H1 (cell line): ENCODE results near the gene ZNF155. TPM values are rescaled to one million over a fixed set of nuclear protein-coding genes. Genes with fewer than 3 reads are reported as not detected.

ENCODE experiments used
- CTCF ChIA-PET: fragments of 300-600 bp; sonication (Branson Sonifier 250); formaldehyde crosslinking; loops from one replicate; lab custom pipeline; 2021; ENCODE audit not compliant: partially characterized antibody; lab: Charles Lee
- POLR2A ChIA-PET: fragments of 300-600 bp; sonication (Branson Sonifier 250); formaldehyde crosslinking; loops from one replicate; lab custom pipeline; 2021; ENCODE audit warnings: inconsistent platforms; ENCODE audit not compliant: partially characterized antibody; lab: Charles Lee
- DNase-seq, 2 experiments: peaks; one replicate each; pipeline versions ENCODE4 v3.0.0 to v3.0.0-alpha.2; 2010 to 2022; ENCODE audit warnings: low spot score in 2 of 2, low read depth in 1 of 2, mixed read lengths in 1 of 2
- FAIRE-seq: peaks from 2 replicates; lab custom pipeline; 2011; peaks lifted over from hg19 to GRCh38; lab: Jason Lieb, UNC
- H2AFZ ChIP-seq: 2 replicates; pipeline ENCODE4 v1.8.1; 2012; ENCODE audit warnings: low read length, inconsistent platforms
- H2AK5ac ChIP-seq: 2 replicates; pipeline ENCODE4 v1.6.1; 2013; ENCODE audit warnings: low read depth, low read length
- H2BK120ac ChIP-seq: replicated peaks from 2 replicates; pipeline ENCODE3; 2013; ENCODE audit warnings: low read depth, low read length, inconsistent platforms
- H2BK12ac ChIP-seq: 2 replicates; pipeline ENCODE4 v1.6.1; 2013; ENCODE audit warnings: low read depth, low read length
- H2BK15ac ChIP-seq: 2 replicates; pipeline ENCODE4 v1.6.1; 2013; ENCODE audit warnings: low read length
- H2BK20ac ChIP-seq: 2 replicates; pipeline ENCODE4 v1.6.1; 2013; ENCODE audit warnings: low read length
- H2BK5ac ChIP-seq: 2 replicates; pipeline ENCODE4 v1.6.1; 2013; ENCODE audit warnings: low read depth, low read length
- H3K14ac ChIP-seq: 2 replicates; pipeline ENCODE4 v1.6.1; 2013; ENCODE audit warnings: inconsistent platforms; ENCODE audit not compliant: insufficient read length
- H3K18ac ChIP-seq: 2 replicates; pipeline ENCODE4 v1.6.1; 2013; ENCODE audit warnings: low read length; ENCODE audit errors: extremely low read depth
- H3K23ac ChIP-seq: 2 replicates; pipeline ENCODE4 v1.6.1; 2013; ENCODE audit warnings: inconsistent platforms; ENCODE audit not compliant: insufficient read length
- H3K23me2 ChIP-seq: 2 replicates; pipeline ENCODE4 v1.6.1; 2013; ENCODE audit warnings: low read depth, low read length
- H3K27ac ChIP-seq: 2 replicates; pipeline ENCODE4 v1.6.1; 2011; ENCODE audit warnings: low read depth, low read length, inconsistent platforms
- H3K27me3 ChIP-seq, 4 experiments: replicated peaks in 1 of 4; 1 replicate in 1 of 4; 2 replicates in 3 of 4; pipeline versions ENCODE4 v1.6.1 to v1.8.1; 2011 to 2013; ENCODE audit warnings: low read length in 3 of 4, mild to moderate bottlenecking in 3 of 4, inconsistent platforms in 2 of 4, mixed read lengths in 2 of 4, moderate library complexity in 1 of 4; ENCODE audit not compliant: control insufficient read depth in 3 of 4, insufficient read depth in 3 of 4; ENCODE audit errors: extremely low read depth in 1 of 4
- H3K36me3 ChIP-seq, 4 experiments: 2 replicates each; pipeline versions ENCODE4 v1.6.1 to v1.8.1; 2011 to 2013; ENCODE audit warnings: mild to moderate bottlenecking in 4 of 4, low read length in 3 of 4, moderate library complexity in 2 of 4, control low read depth in 1 of 4, inconsistent platforms in 1 of 4; ENCODE audit not compliant: insufficient read depth in 4 of 4, control insufficient read depth in 2 of 4
- H3K4ac ChIP-seq: replicated peaks from 2 replicates; pipeline ENCODE3; 2013; ENCODE audit warnings: low read length, low read depth, mixed read lengths, inconsistent platforms; ENCODE audit not compliant: insufficient read length
- H3K4me1 ChIP-seq, 4 experiments: replicated peaks in 1 of 4; 1 replicate in 1 of 4; 2 replicates in 3 of 4; pipeline versions ENCODE4 v1.6.1 to v1.8.1; 2011 to 2013; ENCODE audit warnings: low read length in 3 of 4, inconsistent platforms in 2 of 4, mixed read lengths in 1 of 4; ENCODE audit not compliant: insufficient read depth in 4 of 4, control insufficient read depth in 3 of 4
- H3K4me2 ChIP-seq, 2 experiments: 2 replicates each; pipeline versions ENCODE4 v1.6.1 to v1.8.1; 2011 to 2013; ENCODE audit warnings: low read depth in 2 of 2, low read length in 2 of 2, control low read depth in 1 of 2, inconsistent platforms in 1 of 2, mild to moderate bottlenecking in 1 of 2; ENCODE audit not compliant: insufficient read depth in 1 of 2
- H3K4me3 ChIP-seq, 4 experiments: fragments of 200-600, 300-600 bp in 1 of 4; sonication (generic), shearing (Covaris generic), sonication (Bioruptor Twin) in 1 of 4; 2 replicates each; pipeline versions ENCODE4 v1.5.1 to v1.8.1; 2011 to 2016; ENCODE audit warnings: low read length in 4 of 4, low read depth in 3 of 4, control low read depth in 2 of 4, inconsistent platforms in 2 of 4, mild to moderate bottlenecking in 2 of 4, mixed read lengths in 1 of 4, moderate library complexity in 1 of 4; ENCODE audit not compliant: insufficient read depth in 2 of 4; ENCODE audit errors: extremely low read depth in 1 of 4
- H3K56ac ChIP-seq: replicated peaks from 2 replicates; pipeline ENCODE3; 2013; ENCODE audit warnings: low read depth, mild to moderate bottlenecking, mixed read lengths, low read length, inconsistent platforms; ENCODE audit not compliant: insufficient read length
- H3K79me1 ChIP-seq: 2 replicates; pipeline ENCODE4 v1.6.1; 2013; ENCODE audit warnings: low read depth, low read length, control low read depth
- H3K79me2 ChIP-seq, 2 experiments: 2 replicates each; pipeline versions ENCODE4 v1.6.1 to v1.8.1; 2012 to 2013; ENCODE audit warnings: low read length in 2 of 2, mild to moderate bottlenecking in 2 of 2, inconsistent platforms in 1 of 2; ENCODE audit not compliant: insufficient read depth in 2 of 2, control insufficient read depth in 1 of 2
- H3K9ac ChIP-seq, 4 experiments: replicated peaks in 1 of 4; 1 replicate in 1 of 4; 2 replicates in 3 of 4; pipeline versions ENCODE4 v1.6.1 to v1.8.1; 2011 to 2013; ENCODE audit warnings: low read depth in 3 of 4, low read length in 3 of 4, control low read depth in 2 of 4, mild to moderate bottlenecking in 2 of 4, moderate library complexity in 2 of 4, inconsistent platforms in 1 of 4; ENCODE audit errors: extremely low read depth in 1 of 4
- H3K9me3 ChIP-seq, 2 experiments: 2 replicates each; pipeline versions ENCODE4 v1.6.1 to v1.8.1; 2012 to 2013; ENCODE audit warnings: mild to moderate bottlenecking in 2 of 2, moderate library complexity in 2 of 2, control low read depth in 1 of 2, inconsistent platforms in 1 of 2, low read depth in 1 of 2, low read length in 1 of 2, mixed read lengths in 1 of 2; ENCODE audit not compliant: insufficient read depth in 2 of 2
- H4K20me1 ChIP-seq, 2 experiments: replicated peaks in 1 of 2; 2 replicates each; pipeline versions ENCODE3 to v1.8.1; 2011 to 2013; ENCODE audit warnings: inconsistent platforms in 2 of 2, low read length in 2 of 2, mild to moderate bottlenecking in 1 of 2; ENCODE audit not compliant: insufficient read depth in 2 of 2, control insufficient read depth in 1 of 2
- H4K5ac ChIP-seq: 2 replicates; pipeline ENCODE4 v1.6.1; 2013; ENCODE audit warnings: low read length, low read depth, mixed read lengths, inconsistent platforms; ENCODE audit not compliant: insufficient read length
- H4K8ac ChIP-seq: 2 replicates; pipeline ENCODE4 v1.8.0; 2013; ENCODE audit warnings: mild to moderate bottlenecking, moderate library complexity, low read length, inconsistent platforms; ENCODE audit not compliant: insufficient read depth; ENCODE audit errors: extremely low read depth
- H4K91ac ChIP-seq: replicated peaks from 2 replicates; pipeline ENCODE3; 2013; ENCODE audit warnings: low read length, mixed read lengths, inconsistent platforms; ENCODE audit not compliant: insufficient read length
- BACH1 ChIP-seq: IDR thresholded peaks from 2 replicates; pipeline ENCODE4 v1.6.1; 2012; ENCODE audit warnings: low read length, improper control_type of control experiment
- BRCA1 ChIP-seq: IDR thresholded peaks from 2 replicates; pipeline ENCODE4 v1.6.1; 2012; ENCODE audit warnings: low read depth, low read length, improper control_type of control experiment
- CHD2 ChIP-seq: IDR thresholded peaks from 2 replicates; pipeline ENCODE4 v1.6.1; 2012; ENCODE audit warnings: low read length, improper control_type of control experiment
- CREB1 ChIP-seq: IDR thresholded peaks from 2 replicates; pipeline ENCODE4 v1.6.1; 2012; ENCODE audit warnings: inconsistent platforms
- KDM4A ChIP-seq: IDR thresholded peaks from one replicate; pipeline ENCODE4 v1.7.1; 2012; ENCODE audit warnings: low read depth, mild to moderate bottlenecking, moderate library complexity, low read length, inconsistent platforms; ENCODE audit not compliant: severe bottlenecking
- POLR2A ChIP-seq, 2 experiments: IDR thresholded peaks; 1 replicate in 1 of 2; 2 replicates in 1 of 2; pipeline ENCODE4 v1.6.1; 2011; ENCODE audit warnings: low read depth in 2 of 2, low read length in 2 of 2, mild to moderate bottlenecking in 2 of 2; ENCODE audit errors: control extremely low read depth in 1 of 2
- SIX5 ChIP-seq: IDR thresholded peaks from 2 replicates; pipeline ENCODE4 v1.6.1; 2011; ENCODE audit warnings: mild to moderate bottlenecking, low read depth, low read length
- TAF1 ChIP-seq: IDR thresholded peaks from 2 replicates; pipeline ENCODE4 v1.6.1; 2011; ENCODE audit warnings: mild to moderate bottlenecking, low read depth, low read length
- TBP ChIP-seq: IDR thresholded peaks from 2 replicates; pipeline ENCODE4 v1.6.1; 2011; ENCODE audit warnings: low read depth, low read length, improper control_type of control experiment
- ZNF274 ChIP-seq: IDR thresholded peaks from 2 replicates; pipeline ENCODE4 v1.7.0; 2012; ENCODE audit warnings: low read length, borderline replicate concordance; ENCODE audit errors: extremely low read depth
- WGBS, 2 experiments: shearing (Covaris generic) in 1 of 2; methylation state at CpG; one replicate each; pipeline versions ENCODE4 v1.1.6 to v1.1.7; 2013 to 2015; ENCODE audit warnings: low lambda C conversion rate in 2 of 2, mixed read lengths in 2 of 2, inconsistent platforms in 1 of 2, low coverage in 1 of 2, missing lambda C conversion rate in 1 of 2; ENCODE audit not compliant: insufficient replicate concordance in 2 of 2, insufficient coverage in 1 of 2, insufficient read length in 1 of 2; ENCODE audit errors: extremely low coverage in 1 of 2, missing lambda C conversion rate in 1 of 2; 5-methylcytosine and 5-hydroxymethylcytosine counted together
- long read RNA-seq, 2 experiments: library from RNA in 1 of 2; library from capped mRNA in 1 of 2; stranded (forward); transcript quantifications; one replicate each; pipeline ENCODE4 v2.0.0, GENCODE V29; 2021; ENCODE audit warnings: inconsistent platforms in 1 of 2
- polyA minus RNA-seq, 3 experiments: library from RNA; depleted of rRNA, polyadenylated mRNA; stranded (reverse); fragments of >200 nt; gene quantifications; 1 replicate in 2 of 3; 2 replicates in 1 of 3; pipeline ENCODE4 v1.2.3, GENCODE V29; 2011
- polyA plus RNA-seq, 7 experiments: library from polyadenylated mRNA; depleted of rRNA in 3 of 7; stranded (reverse) in 5 of 7; unstranded in 2 of 7; fragments of >200 nt in 5 of 7; fragments of 200-250 nt in 2 of 7; gene quantifications; 1 replicate in 5 of 7; 2 replicates in 1 of 7; 4 replicates in 1 of 7; pipeline versions ENCODE4 v1.2.1 to v1.2.3, GENCODE V29; 2011 to 2013; ENCODE audit warnings: missing spikeins in 2 of 7, mixed read lengths in 2 of 7
- total RNA-seq: library from RNA; stranded (reverse); fragmentation: NEBNext Ultra II Directional; extraction: Animal tissue kit (Norgen Biotek cat#: 25700); gene quantifications from 2 replicates; pipeline ENCODE4 v1.2.1, GENCODE V29; 2021

The ZNF155 gene
- 8.6 and 9.0 TPM in 2 replicates for total RNA-seq
- 2.0 and 3.1 TPM in 2 replicates for polyA plus RNA-seq (2011; rRNA removed)
- 5.3 TPM for polyA plus RNA-seq (2011; cell fraction: cytosol; rRNA removed)
- 2.7 TPM for polyA plus RNA-seq (2011; cell fraction: nucleus; rRNA removed)
- 5.1 to 7.7 TPM (median 6.4 TPM) in 4 replicates for polyA plus RNA-seq (2012, experiment 1 of 2)
- 0.47 TPM for polyA plus RNA-seq (2012, experiment 2 of 2)
- polyA plus RNA-seq (2013, experiment 1 of 2) = 6.0 TPM
- polyA plus RNA-seq (2013, experiment 2 of 2) = 5.4 TPM
- polyA minus RNA-seq (2011; rRNA and poly(A)+ RNA removed) = 5.3 and 6.9 TPM in 2 replicates
- 3.8 TPM for polyA minus RNA-seq (2011; cell fraction: cytosol; rRNA and poly(A)+ RNA removed)
- polyA minus RNA-seq (2011; cell fraction: nucleus; rRNA and poly(A)+ RNA removed) = 10.1 TPM
- long read RNA-seq, experiment 1, partial matches to known transcripts = 0 of 9 reads
- long read RNA-seq, experiment 1, other reads (novel, unspliced or antisense) = 6 of 9 reads
- long read RNA-seq, experiment 2, partial matches to known transcripts = 0 of 3 reads
- long read RNA-seq, experiment 2, other reads (novel, unspliced or antisense) = 2 of 3 reads

DNA sequence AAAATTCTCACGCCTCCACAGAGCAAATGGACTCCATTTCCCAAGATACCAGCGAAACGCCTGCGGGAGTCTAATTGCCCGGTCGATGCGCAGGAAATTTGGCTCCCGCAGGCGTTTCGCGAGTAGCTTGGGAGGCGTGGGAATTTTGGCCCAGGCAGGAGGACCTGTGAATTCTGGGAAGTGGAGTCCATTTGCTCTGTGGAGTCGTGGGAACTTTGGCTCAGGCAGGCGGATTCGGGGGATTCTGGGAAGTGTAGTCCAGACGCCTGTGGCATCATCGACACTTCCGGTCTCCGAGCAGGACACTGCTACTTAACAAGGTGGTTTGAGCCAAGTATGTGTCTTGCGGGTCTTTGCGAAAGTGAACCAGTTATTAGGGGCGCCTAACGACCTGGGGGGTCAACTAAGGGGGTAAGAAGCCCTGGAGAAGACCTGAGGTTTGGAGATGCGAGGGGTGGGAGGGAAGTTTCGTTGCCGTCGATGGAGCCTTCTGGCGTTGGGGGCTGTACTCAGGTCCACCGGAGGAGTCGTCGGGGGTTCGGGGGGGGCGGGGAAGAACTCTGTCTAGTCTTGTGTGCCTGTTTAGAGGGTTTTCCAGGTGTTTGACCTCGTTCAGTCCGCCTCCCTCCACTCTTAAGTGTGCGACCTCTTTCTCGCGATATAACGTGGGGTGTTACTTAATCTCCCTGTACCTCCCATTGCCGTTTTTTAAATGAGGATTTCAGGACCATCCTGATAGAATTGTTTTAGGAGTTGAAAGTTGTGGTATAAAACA lies at the start of gene ZNF155:
Gene ZNF155 (plus strand): TSS at position 277 of the 775 bp plus-strand sequence. CDS start 4,356 bp downstream, outside the sequence.
- peak; percentile 78 to 94 for DNase-seq
- Histone ChIP-seq H2BK5ac (no peak within 1 kb of the TSS), H3K9ac (peak within 1 kb of the TSS in 3 of 4 experiments; percentile 36 to 81 (median 50); a peak in 5 of 7 replicates), H3K4me3 (peak within 1 kb of the TSS; percentile 60 to 87 (median 80)), H2BK120ac (no peak within 1 kb of the TSS), H2AK5ac (no peak within 1 kb of the TSS), H4K8ac (no peak within 1 kb of the TSS), H2BK20ac (no peak within 1 kb of the TSS), H3K79me1 (no peaks in the 10 kb centered on the region), H3K4ac (no peak within 1 kb of the TSS), H3K18ac (no peak within 1 kb of the TSS), H4K5ac (no peak within 1 kb of the TSS), H3K79me2 (peaks cover 0 to 4% of the 10 kb centered on the region in 2 experiments; a peak in 1 of 4 replicates), H3K4me2 (peak within 1 kb of the TSS; percentile 68 to 88), H2BK12ac (no peak within 1 kb of the TSS), H3K4me1 (no peaks in the 10 kb centered on the region), H3K23me2 (no peaks in the 10 kb centered on the region; the same call in 1 of the 2 replicates), H3K56ac (peak within 1 kb of the TSS; percentile 6), H3K27me3 (no peaks in the 10 kb centered on the region), H2AFZ (peak within 1 kb of the TSS; percentile 99), H3K36me3 (no peaks in the 10 kb centered on the region; a peak in 1 of 8 replicates), H4K20me1 (no peaks in the 10 kb centered on the region), H3K27ac (no peak within 1 kb of the TSS), H4K91ac (no peak within 1 kb of the TSS), H2BK15ac (no peak within 1 kb of the TSS; the same call in 1 of the 2 replicates), H3K14ac (no peak within 1 kb of the TSS), H3K9me3 (peaks cover 9 to 14% of the 10 kb centered on the region in 2 experiments; a peak in 3 of 4 replicates), H3K23ac (no peak within 1 kb of the TSS)
- POLR2A ChIA-PET = interaction anchor here (0.7 to 2.3 kb wide), 6 partner anchors 10 to 128 kb away, joined by 3 to 8 read pairs (median 4); partner anchors contain the start of gene ZNF45
- FAIRE-seq = peak; percentile 97
- CTCF ChIA-PET = no interaction called here
- WGBS, 2 experiments = 2% methylated on average over 35 of the region's 40 CpGs; no CpG with 5 or more reads in 1 of the 2 experiments
- TF ChIP-seq KDM4A = peak; percentile 74
- TF ChIP-seq TBP = no peak; the same call in 1 of the 2 replicates
- peak; percentile 92 for TF ChIP-seq SIX5
- peak in 1 of 2 experiments; percentile 36; a peak in 1 of 3 replicates for TF ChIP-seq POLR2A (IDR thresholded peaks at IDR 0.05; ENCODE audit: control extremely low read depth in 1 of 2, low read depth in 2 of 2, low read length in 2 of 2)
- TF ChIP-seq TAF1 = peak; percentile 70
- TF ChIP-seq CHD2 = peak; percentile 81
- TF ChIP-seq BRCA1 = peak; percentile 31; the same call in 1 of the 2 replicates
- TF ChIP-seq CREB1 = peak; percentile 50
- TF ChIP-seq ZNF274 = no peak
- TF ChIP-seq BACH1 = peak; percentile 42; the same call in 1 of the 2 replicates
